Activated gamma-delta T cell treated with anti-CD3 and anti-CD28 coated beads, Interleukin-2, amount 50 U/mL, for 16 hours (primary cell): Measurements from ENCODE around the gene MYBPHL.

Experiments
- DNase-seq: peaks from one replicate; pipeline ENCODE4 v3.0.0-alpha.2; 2020; ENCODE audit warnings: low read depth

The MYBPHL gene, protein sequence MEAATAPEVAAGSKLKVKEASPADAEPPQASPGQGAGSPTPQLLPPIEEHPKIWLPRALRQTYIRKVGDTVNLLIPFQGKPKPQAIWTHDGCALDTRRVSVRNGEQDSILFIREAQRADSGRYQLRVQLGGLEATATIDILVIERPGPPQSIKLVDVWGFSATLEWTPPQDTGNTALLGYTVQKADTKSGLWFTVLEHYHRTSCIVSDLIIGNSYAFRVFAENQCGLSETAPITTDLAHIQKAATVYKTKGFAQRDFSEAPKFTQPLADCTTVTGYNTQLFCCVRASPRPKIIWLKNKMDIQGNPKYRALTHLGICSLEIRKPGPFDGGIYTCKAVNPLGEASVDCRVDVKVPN

DNA sequence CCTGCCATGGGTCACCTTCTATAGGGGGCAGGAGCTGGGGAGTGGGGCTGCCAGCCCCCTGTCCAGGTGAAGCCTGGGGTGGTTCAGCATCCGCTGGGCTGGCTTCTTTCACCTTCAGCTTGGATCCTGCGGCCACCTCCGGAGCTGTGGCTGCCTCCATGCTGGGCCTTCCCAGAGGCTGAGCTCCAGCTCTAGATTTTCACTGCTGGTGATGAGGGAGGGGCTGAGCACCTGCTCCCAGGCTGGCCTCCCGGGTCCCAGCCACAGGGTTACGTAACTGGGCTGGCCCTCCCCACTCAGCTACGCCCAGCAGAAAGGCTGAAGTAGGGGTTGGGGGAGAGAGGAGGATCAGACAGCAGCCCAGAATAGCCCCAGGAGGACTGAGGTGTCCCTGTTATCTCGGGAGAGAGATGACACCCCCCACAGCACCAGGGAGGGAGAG is at the start of gene MYBPHL:
Gene MYBPHL, minus strand, starts transcription at position 180 of the 442 bp plus-strand sequence. Its CDS starts 20 bp downstream, at position 160.
- no peak for DNase-seq

- no peak for DNase-seq
These were observed 49.7 kb upstream of the MYBPHL start for GRCh38 chr1:109356505-109356904.

DNA sequence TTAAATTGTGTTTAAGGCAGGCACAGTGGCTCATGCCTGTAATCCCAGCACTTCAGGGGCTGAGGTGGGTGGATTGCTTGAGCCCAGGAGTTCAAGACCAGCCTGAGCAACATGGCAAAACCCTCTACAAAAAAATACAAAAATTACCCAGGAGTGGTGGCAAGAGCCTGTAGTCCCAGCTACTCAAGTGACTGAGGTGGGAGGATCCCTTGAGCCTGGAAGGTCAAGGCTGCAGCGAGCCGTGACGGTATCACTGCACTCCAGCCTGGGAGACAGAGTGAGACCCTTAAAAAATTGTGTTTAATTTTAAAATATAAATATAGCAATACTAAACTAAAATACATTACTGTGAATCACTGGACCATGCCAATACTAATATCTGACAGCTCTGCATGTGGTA is 48.1 kb upstream of the MYBPHL start:
- DNase-seq, result no peak

- no peak for DNase-seq
These were observed 44.6 kb upstream of the MYBPHL start for GRCh38 chr1:109351457-109351856.

GRCh38 chr1:109350655-109351054 is 43.8 kb upstream of the MYBPHL start:
- no peak for DNase-seq

GRCh38 chr1:109350182-109350581 is 43.4 kb upstream of the MYBPHL start:
- DNase-seq, result no peak

- no peak for DNase-seq
These were observed 40.7 kb upstream of the MYBPHL start for GRCh38 chr1:109347511-109347910.

GRCh38 chr1:109341944-109342930 is 35.4 kb upstream of the MYBPHL start:
- no peak for DNase-seq

- no peak for DNase-seq
These were observed 31.8 kb upstream of the MYBPHL start for GRCh38 chr1:109338608-109339007.

GRCh38 chr1:109338091-109338490 is 31.3 kb upstream of the MYBPHL start:
- no peak for DNase-seq

DNA sequence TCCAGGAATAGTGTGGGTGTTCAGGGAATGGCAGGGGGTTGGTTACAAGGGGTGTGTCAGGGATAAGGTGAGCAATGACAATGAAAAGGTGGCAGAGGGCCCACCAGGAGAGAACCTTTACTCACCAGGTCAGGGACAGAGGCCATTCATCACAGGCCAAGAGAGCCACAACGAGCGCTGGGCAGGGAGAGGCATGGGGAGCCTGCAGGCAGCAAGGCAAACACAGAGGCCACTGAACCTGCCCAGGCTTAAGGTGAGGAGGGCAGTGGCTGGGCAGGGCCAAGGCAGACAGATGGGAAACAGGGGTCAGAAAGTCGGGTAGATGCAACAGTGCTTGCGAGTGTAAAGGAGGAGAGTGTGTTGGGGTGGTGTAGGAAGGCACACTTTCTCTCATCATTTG is 28.3 kb upstream of the MYBPHL start:
- DNase-seq, result no peak

DNA sequence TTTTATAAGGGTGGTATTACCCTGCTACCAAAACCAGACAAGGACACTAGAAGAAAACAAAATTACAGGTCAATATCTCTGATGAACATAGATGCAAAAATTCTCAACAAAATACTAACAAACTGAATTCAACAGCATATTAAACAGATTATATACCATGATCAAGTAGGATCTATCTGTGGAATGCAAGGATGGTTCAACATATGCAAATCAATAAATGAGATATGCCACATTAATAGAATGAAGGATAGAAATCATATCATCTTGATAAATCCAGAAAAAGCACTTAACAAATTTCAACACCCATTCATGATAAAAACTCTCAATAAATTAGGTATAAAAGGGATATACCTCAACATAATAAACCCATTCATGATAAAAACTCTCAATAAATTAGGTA is 24.3 kb upstream of the MYBPHL start:
- DNase-seq, result no peak

GRCh38 chr1:109327285-109327684 is 20.5 kb upstream of the MYBPHL start:
- DNase-seq, result no peak

GRCh38 chr1:109322974-109323373 is 16.2 kb upstream of the MYBPHL start:
- no peak for DNase-seq

- DNase-seq, result no peak
These were observed 12.3 kb upstream of the MYBPHL start for GRCh38 chr1:109319114-109319513.

GRCh38 chr1:109316506-109316905 is 9.7 kb upstream of the MYBPHL start:
- no peak for DNase-seq

GRCh38 chr1:109315288-109315687 is 8.5 kb upstream of the MYBPHL start:
- no peak for DNase-seq

DNA sequence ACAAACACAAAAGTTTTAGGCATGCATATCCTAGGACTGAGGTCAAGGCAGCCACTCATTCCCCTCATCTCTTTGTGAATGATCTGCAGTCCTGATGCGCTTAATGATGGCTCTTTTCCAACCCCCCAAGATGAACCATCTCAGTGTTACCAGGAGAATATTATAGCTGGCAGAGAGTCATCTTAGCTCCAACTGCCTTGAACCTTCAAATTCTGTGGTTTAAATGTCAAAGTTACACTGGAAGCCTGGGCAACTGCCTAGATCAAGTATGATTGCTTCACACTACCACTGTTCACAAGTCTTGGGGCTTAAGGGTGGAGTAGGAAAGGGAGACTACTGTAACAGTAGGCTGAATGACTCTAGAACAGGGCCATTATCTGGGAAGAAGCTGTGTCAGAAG is 8.0 kb upstream of the MYBPHL start:
- DNase-seq, result no peak

GRCh38 chr1:109312978-109313775 is 6.4 kb upstream of the MYBPHL start:
- no peak for DNase-seq

GRCh38 chr1:109312246-109312645 is 5.4 kb upstream of the MYBPHL start:
- no peak for DNase-seq

GRCh38 chr1:109309347-109309746 is 2.5 kb upstream of the MYBPHL start:
- no peak for DNase-seq
